Loucy (cell line): ENCODE measurements around the gene FER.

ENCODE experiments used
- EZH2phosphoT487 ChIP-seq: fragments of 200-600 bp; IDR thresholded peaks from 2 replicates; pipeline ENCODE4 v1.6.1; 2018; ENCODE audit warnings: antibody characterized with exemption, mild to moderate bottlenecking, moderate library complexity, borderline replicate concordance
- TF ChIP-seq, protein P1 (sequence below): fragments of 200-600 bp; sonication (generic); conservative IDR thresholded peaks from 2 replicates; pipeline ENCODE4 v1.5.1; 2014; ENCODE audit warnings: mild to moderate bottlenecking, antibody characterized with exemption, low read length

DNA sequence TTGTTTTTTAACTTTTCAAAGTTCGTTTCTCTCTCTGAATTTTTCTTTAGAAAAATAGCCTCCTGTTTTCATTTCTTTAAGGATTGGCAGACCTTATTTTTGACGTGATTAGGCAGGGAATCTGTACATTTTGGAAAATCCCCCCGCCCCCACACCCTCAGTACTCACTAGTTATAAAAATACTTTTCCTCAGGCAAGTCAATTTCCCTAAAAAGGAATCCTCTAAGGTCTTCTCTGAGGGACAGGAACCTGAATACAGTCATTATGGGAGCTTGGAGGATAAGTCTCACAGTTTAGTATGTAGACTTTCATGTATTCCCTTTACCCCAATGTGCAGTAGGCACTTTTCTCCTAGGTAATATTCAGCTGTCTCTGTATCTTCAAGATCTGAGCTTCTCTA, 3.9 kb upstream of the FER start:
- TF ChIP-seq, protein P1, sequence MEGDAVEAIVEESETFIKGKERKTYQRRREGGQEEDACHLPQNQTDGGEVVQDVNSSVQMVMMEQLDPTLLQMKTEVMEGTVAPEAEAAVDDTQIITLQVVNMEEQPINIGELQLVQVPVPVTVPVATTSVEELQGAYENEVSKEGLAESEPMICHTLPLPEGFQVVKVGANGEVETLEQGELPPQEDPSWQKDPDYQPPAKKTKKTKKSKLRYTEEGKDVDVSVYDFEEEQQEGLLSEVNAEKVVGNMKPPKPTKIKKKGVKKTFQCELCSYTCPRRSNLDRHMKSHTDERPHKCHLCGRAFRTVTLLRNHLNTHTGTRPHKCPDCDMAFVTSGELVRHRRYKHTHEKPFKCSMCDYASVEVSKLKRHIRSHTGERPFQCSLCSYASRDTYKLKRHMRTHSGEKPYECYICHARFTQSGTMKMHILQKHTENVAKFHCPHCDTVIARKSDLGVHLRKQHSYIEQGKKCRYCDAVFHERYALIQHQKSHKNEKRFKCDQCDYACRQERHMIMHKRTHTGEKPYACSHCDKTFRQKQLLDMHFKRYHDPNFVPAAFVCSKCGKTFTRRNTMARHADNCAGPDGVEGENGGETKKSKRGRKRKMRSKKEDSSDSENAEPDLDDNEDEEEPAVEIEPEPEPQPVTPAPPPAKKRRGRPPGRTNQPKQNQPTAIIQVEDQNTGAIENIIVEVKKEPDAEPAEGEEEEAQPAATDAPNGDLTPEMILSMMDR: no peak
- no peak for TF ChIP-seq EZH2phosphoT487
